ENCODE data around the gene PRKD1.
"Not testable (repeated sequence)": the region's sequence is repeated elsewhere in the genome, so short reads cannot be mapped to it uniquely, and the experiment has no call there.

PRKD1 gene

DNA sequence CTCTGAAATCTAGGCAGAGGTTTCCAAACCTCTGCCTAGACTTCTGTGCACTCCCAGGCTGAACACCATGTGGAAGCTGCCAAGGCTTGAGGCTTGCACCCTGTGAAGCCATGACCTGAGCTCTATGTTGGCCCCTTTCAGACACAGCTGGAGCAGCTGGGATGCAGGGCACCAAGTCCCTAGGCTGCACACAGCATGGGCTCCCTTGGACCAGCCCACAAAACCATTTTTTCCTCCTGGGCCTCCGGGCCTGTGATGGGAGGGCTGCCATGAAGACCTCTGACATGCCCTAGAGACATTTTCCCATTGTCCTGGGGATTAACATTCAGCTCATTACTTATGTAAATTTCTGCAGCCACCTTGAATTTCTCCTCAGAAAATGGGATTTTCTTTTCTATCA is 88.0 kb downstream of the PRKD1 start:
- H3K9me3 Mint-ChIP-seq: peaks cover 59% of the 10 kb centered on the region
- not testable (repeated sequence) for H3K27ac Mint-ChIP-seq; H3K36me3 Mint-ChIP-seq (ENCODE audit: low read depth)

DNA sequence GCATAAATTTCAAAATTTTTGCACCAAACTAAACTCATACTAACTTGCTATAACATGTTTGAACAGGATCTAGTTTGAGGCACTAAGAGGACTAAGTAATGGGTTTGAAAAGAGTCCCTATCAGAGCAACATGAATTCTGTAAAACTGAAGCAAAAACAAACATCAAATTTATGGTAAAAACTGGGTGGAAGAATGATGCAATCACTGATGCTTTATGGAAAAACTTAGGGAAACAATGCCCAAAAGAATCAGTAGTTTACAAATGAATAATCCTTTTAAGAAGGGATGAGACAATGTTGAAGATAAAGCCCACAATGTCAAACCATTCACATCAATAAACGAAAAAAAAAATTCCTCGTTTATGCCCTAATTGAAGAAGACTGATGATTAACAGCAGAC is 88.9 kb downstream of the PRKD1 start:
- Mint-ChIP-seq H3K9me3 (peaks cover 59% of the 10 kb centered on the region), H3K27ac (no peak overlapping the region), H3K36me3 (ENCODE audit: low read depth) (no peaks in the 10 kb centered on the region), H3K4me1 (ENCODE audit: low read depth) (no peaks in the 10 kb centered on the region), H3K4me3 (no peak overlapping the region), H3K27me3 (no peaks in the 10 kb centered on the region)
- intact Hi-C loops (cut with micrococcal nuclease): no loop called here

More for the DNA sequence above, 88.0 kb downstream of the PRKD1 start:
- H3K4me3 Mint-ChIP-seq; intact Hi-C loops (cut with micrococcal nuclease); H3K4me1 Mint-ChIP-seq (ENCODE audit: low read depth); H3K27me3 Mint-ChIP-seq: not testable (repeated sequence)

- Mint-ChIP-seq H3K27me3 (no peaks in the 10 kb centered on the region), H3K36me3 (ENCODE audit: low read depth) (no peaks in the 10 kb centered on the region), H3K4me3 (no peak overlapping the region), H3K27ac (no peak overlapping the region), H3K9me3 (peaks cover 44% of the 10 kb centered on the region), H3K4me1 (ENCODE audit: low read depth) (no peaks in the 10 kb centered on the region)
- intact Hi-C loops (cut with micrococcal nuclease): no loop called here
These were observed 91.3 kb downstream of the PRKD1 start for GRCh38 chr14:29836395-29836794.

DNA sequence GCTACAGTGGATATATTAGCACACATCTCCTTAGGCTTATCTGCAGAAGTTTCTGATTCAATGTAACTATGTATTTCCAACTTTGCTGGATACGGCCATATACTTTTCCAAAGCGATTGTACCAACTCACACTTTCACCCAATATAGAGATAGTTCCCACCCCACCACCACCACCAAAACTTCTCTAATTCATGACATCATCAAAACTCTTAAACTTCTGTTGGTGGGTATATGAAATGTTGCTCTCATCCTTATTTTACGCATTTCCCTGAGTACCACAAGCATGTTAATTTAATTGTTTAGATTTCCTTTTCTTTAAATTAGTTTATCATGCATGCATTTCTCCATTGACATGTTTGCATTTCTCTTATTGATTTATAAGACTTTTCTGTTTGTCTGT is 95.6 kb downstream of the PRKD1 start:
- intact Hi-C loops (cut with micrococcal nuclease): no loop called here
- no peaks in the 10 kb centered on the region for H3K4me1 Mint-ChIP-seq (ENCODE audit: low read depth)
- H3K9me3 Mint-ChIP-seq: peaks cover 15% of the 10 kb centered on the region
- H3K27me3 Mint-ChIP-seq: no peaks in the 10 kb centered on the region
- H3K27ac Mint-ChIP-seq: no peak overlapping the region
- H3K36me3 Mint-ChIP-seq (ENCODE audit: low read depth): no peaks in the 10 kb centered on the region
- no peak overlapping the region for H3K4me3 Mint-ChIP-seq

DNA sequence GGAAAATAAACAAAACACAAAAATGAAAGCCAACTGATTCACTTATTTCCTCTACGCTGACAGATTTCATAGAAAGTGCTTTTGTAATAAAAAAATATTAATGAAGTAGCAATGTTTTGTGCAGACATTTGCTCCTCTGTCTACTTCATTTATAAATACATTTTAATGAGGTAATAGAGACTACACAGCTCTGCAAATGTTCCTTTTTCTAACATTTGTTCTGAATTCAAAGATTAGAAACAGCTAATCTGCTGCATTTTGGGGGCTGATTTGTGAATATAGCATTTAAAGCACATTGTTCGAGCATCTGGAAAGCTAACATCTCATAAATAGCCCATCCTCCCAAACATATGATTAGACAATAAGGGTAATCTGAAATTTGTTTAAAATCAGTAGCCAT is 97.8 kb downstream of the PRKD1 start:
- intact Hi-C loops (cut with micrococcal nuclease): no loop called here
- no peaks in the 10 kb centered on the region for H3K27me3 Mint-ChIP-seq
- H3K4me1 Mint-ChIP-seq (ENCODE audit: low read depth): no peaks in the 10 kb centered on the region
- no peaks in the 10 kb centered on the region for H3K9me3 Mint-ChIP-seq
- no peaks in the 10 kb centered on the region for H3K36me3 Mint-ChIP-seq (ENCODE audit: low read depth)
- H3K4me3 Mint-ChIP-seq: no peak overlapping the region
- no peak overlapping the region for H3K27ac Mint-ChIP-seq

DNA sequence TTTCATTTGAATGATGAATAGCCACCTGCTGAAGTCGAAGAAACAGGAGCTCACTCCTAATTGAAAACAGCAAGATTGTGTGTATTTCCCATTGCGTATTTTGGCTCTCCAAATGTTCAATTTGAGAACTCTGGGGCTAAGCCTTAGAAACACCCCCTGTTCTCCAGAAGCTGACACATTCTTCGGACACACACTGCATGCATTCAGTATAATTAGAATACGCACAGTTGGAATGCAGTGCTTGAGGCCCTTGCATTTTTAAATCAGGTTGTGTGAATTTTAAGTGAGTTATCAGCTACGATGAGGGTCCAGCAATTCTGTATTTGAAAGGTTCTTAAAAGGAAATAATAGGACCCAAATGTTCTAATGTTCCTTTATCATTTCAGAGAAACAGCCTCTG is 103.8 kb downstream of the PRKD1 start:
- Mint-ChIP-seq H3K4me1 (ENCODE audit: low read depth) (no peaks in the 10 kb centered on the region), H3K4me3 (no peak overlapping the region), H3K9me3 (no peaks in the 10 kb centered on the region), H3K36me3 (ENCODE audit: low read depth) (no peaks in the 10 kb centered on the region), H3K27me3 (no peaks in the 10 kb centered on the region), H3K27ac (no peak overlapping the region)
- intact Hi-C loops (cut with micrococcal nuclease): no loop called here

GRCh38 chr14:29822430-29822709 is 105.3 kb downstream of the PRKD1 start:
- H3K4me3 Mint-ChIP-seq: no peak overlapping the region
- no peaks in the 10 kb centered on the region for H3K36me3 Mint-ChIP-seq (ENCODE audit: low read depth)
- intact Hi-C loops (cut with micrococcal nuclease): no loop called here
- no peak overlapping the region for H3K27ac Mint-ChIP-seq
- H3K27me3 Mint-ChIP-seq: no peaks in the 10 kb centered on the region
- H3K9me3 Mint-ChIP-seq: no peaks in the 10 kb centered on the region
- H3K4me1 Mint-ChIP-seq (ENCODE audit: low read depth): no peaks in the 10 kb centered on the region

GRCh38 chr14:29821661-29822429 is 105.8 kb downstream of the PRKD1 start:
- H3K9me3 Mint-ChIP-seq: no peaks in the 10 kb centered on the region
- no peaks in the 10 kb centered on the region for H3K4me1 Mint-ChIP-seq (ENCODE audit: low read depth)

DNA sequence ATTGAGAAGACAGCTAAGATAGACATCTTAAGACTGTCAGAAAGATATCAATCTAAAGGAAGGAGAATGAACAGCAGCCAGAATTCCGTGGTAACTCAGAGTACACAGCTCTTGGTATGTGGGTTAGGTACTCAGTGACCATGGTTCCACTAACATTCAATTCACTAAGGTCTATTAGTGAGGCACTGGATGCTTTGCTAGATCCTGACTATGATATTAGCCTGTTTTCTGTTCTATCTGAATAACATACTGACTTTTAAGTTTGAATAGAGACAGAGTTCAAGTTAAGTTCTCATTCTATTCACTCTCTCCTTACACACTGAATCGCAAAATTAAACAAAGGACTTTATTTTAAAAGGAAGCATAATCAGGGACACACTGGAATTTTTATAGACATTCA is 106.4 kb downstream of the PRKD1 start:
- Mint-ChIP-seq H3K27ac (no peak overlapping the region), H3K27me3 (no peaks in the 10 kb centered on the region), H3K4me1 (ENCODE audit: low read depth) (no peaks in the 10 kb centered on the region), H3K4me3 (no peak overlapping the region), H3K36me3 (ENCODE audit: low read depth) (no peaks in the 10 kb centered on the region), H3K9me3 (no peaks in the 10 kb centered on the region)
- intact Hi-C loops (cut with micrococcal nuclease): no loop called here

More at GRCh38 chr14:29821661-29822429, 105.8 kb downstream of the PRKD1 start:
- intact Hi-C loops (cut with micrococcal nuclease): no loop called here
- Mint-ChIP-seq H3K27me3 (no peaks in the 10 kb centered on the region), H3K27ac (no peak overlapping the region), H3K36me3 (ENCODE audit: low read depth) (no peaks in the 10 kb centered on the region), H3K4me3 (no peak overlapping the region)

- H3K9me3 Mint-ChIP-seq: no peaks in the 10 kb centered on the region
- no peaks in the 10 kb centered on the region for H3K36me3 Mint-ChIP-seq (ENCODE audit: low read depth)
- no peak overlapping the region for H3K4me3 Mint-ChIP-seq
- intact Hi-C loops (cut with micrococcal nuclease): no loop called here
- H3K4me1 Mint-ChIP-seq (ENCODE audit: low read depth): no peaks in the 10 kb centered on the region
- no peak overlapping the region for H3K27ac Mint-ChIP-seq
- no peaks in the 10 kb centered on the region for H3K27me3 Mint-ChIP-seq
These were observed 106.9 kb downstream of the PRKD1 start for GRCh38 chr14:29820785-29821184.

DNA sequence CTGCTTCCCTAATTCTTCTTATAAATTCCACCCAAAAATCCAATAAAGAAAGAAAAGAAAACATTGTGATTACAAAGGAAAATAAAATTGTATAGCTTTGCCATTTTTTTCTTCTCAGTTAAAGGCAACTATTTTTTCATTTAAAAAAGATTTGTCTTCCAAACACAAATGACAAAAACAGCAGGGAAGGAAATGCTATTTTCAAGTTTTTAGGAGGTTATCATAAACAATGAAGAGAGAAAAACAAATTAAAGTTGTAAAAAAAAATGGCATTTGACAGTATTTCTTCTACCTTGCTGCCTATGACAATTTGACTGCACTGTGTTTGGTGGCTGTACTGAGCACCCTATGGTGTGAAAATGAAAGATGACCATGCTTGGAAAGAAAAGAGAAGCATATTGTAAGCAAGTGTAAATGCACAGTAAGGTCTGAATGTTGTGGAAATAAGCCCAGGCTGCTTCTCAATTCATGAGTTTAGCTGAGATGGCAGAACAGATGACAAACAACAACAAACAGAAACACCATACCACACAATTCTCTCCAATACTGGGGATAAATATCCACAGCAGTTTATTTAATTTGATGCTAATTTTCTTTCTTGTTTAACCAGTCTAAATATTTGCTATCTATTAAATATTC is 109.8 kb downstream of the PRKD1 start:
- H3K27me3 Mint-ChIP-seq: no peaks in the 10 kb centered on the region
- no peaks in the 10 kb centered on the region for H3K36me3 Mint-ChIP-seq (ENCODE audit: low read depth)
- H3K4me1 Mint-ChIP-seq (ENCODE audit: low read depth): no peaks in the 10 kb centered on the region
- H3K4me3 Mint-ChIP-seq: no peak overlapping the region
- intact Hi-C loops (cut with micrococcal nuclease): no loop called here
- peaks cover 11% of the 10 kb centered on the region for H3K9me3 Mint-ChIP-seq
- no peak overlapping the region for H3K27ac Mint-ChIP-seq

DNA sequence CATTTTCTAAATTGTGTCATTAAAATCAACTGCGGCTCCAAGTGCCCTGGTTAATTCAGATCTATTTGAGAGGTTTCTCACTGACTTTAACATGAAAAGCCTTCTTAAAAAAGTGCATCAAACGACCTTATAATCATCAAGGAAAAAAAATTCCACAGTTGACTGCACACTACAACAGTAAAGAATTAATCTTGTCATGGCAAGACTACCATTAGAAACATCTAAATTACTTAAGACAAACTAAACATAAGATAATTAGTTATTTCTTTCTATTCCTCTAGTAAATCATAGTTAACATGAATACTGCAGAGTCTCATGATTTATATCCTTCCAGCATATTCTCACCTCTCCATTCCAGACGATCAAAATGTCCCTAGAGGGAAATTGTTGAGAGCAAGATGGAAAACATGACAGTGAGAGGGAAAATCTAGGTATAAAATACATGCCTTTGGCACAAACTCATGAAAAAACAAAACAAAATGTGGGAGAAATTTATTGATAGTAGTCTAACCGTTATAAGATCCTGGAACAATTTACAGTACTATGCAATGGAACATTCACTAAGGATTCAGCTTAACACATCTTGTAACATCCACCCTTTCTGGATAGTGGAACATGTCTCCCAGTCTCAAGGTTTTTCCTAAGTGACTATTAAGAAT is 112.5 kb downstream of the PRKD1 start:
- Mint-ChIP-seq H3K27me3 (no peaks in the 10 kb centered on the region), H3K4me3 (no peak overlapping the region), H3K27ac (no peak overlapping the region), H3K9me3 (peaks cover 11% of the 10 kb centered on the region), H3K4me1 (ENCODE audit: low read depth) (no peaks in the 10 kb centered on the region), H3K36me3 (ENCODE audit: low read depth) (no peaks in the 10 kb centered on the region)
- intact Hi-C loops (cut with micrococcal nuclease): no loop called here

GRCh38 chr14:29814156-29815015 is 113.3 kb downstream of the PRKD1 start:
- no peaks in the 10 kb centered on the region for H3K27me3 Mint-ChIP-seq
- intact Hi-C loops (cut with micrococcal nuclease): no loop called here
- no peaks in the 10 kb centered on the region for H3K36me3 Mint-ChIP-seq (ENCODE audit: low read depth)
- no peak overlapping the region for H3K27ac Mint-ChIP-seq
- H3K4me3 Mint-ChIP-seq: no peak overlapping the region
- H3K9me3 Mint-ChIP-seq: peaks cover 11% of the 10 kb centered on the region
- H3K4me1 Mint-ChIP-seq (ENCODE audit: low read depth): no peaks in the 10 kb centered on the region

- Mint-ChIP-seq H3K4me1 (ENCODE audit: low read depth) (no peaks in the 10 kb centered on the region), H3K4me3 (no peak overlapping the region), H3K9me3 (peaks cover 15% of the 10 kb centered on the region), H3K27me3 (no peaks in the 10 kb centered on the region), H3K36me3 (ENCODE audit: low read depth) (no peaks in the 10 kb centered on the region), H3K27ac (no peak overlapping the region)
- intact Hi-C loops (cut with micrococcal nuclease): no loop called here
These were observed 117.0 kb downstream of the PRKD1 start for GRCh38 chr14:29810682-29811081.

Data from dendritic cell treated with granulocyte-macrophage colony-stimulating factor and Interleukin-4, amounts not matched to agents 40 ng/mL and 50 ng/mL, for 4 days (primary cell).